ENCODE measurements around the gene CCDC157.

GRCh38 chr22:30314915-30315314, 41.9 kb upstream of the CCDC157 start:
- no peak for TF ChIP-seq CEBPG (CRISPR knock-in tag; IDR thresholded peaks at IDR 0.05)
- TF ChIP-seq CEBPG (tag; conservative IDR thresholded peaks at IDR 0.05 in 1 of 2, IDR thresholded peaks at IDR 0.05 in 1 of 2): no peak
- TF ChIP-seq, protein P1, sequence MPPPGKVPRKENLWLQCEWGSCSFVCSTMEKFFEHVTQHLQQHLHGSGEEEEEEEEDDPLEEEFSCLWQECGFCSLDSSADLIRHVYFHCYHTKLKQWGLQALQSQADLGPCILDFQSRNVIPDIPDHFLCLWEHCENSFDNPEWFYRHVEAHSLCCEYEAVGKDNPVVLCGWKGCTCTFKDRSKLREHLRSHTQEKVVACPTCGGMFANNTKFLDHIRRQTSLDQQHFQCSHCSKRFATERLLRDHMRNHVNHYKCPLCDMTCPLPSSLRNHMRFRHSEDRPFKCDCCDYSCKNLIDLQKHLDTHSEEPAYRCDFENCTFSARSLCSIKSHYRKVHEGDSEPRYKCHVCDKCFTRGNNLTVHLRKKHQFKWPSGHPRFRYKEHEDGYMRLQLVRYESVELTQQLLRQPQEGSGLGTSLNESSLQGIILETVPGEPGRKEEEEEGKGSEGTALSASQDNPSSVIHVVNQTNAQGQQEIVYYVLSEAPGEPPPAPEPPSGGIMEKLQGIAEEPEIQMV (tag; conservative IDR thresholded peaks at IDR 0.05; ENCODE audit: low read depth): no peak
- TF ChIP-seq COPS2 (conservative IDR thresholded peaks at IDR 0.05): no peak
